Keratinocyte (primary cell): ENCODE data around the gene TMEM258. TPM values are rescaled to one million over a fixed set of nuclear protein-coding genes. Genes with fewer than 3 reads are reported as not detected.

ENCODE experiments used
- DNase-seq: peaks from one replicate; pipeline ENCODE4 v3.0.0-alpha.2; 2011; ENCODE audit warnings: low read depth, missing footprints, low spot score
- FAIRE-seq: peaks from 2 replicates; lab custom pipeline; 2011; peaks lifted over from hg19 to GRCh38; lab: Jason Lieb, UNC
- H2AFZ ChIP-seq: 2 replicates; pipeline ENCODE4 v1.6.0; 2012; ENCODE audit warnings: low read length, control low read depth, inconsistent platforms; ENCODE audit not compliant: control insufficient read depth
- H3K27ac ChIP-seq: 2 replicates; pipeline ENCODE4 v1.5.1; 2011; ENCODE audit warnings: low read length; ENCODE audit not compliant: control insufficient read depth, insufficient read depth
- H3K27me3 ChIP-seq: 3 replicates; pipeline ENCODE4 v1.6.0; 2011; ENCODE audit warnings: low read length; ENCODE audit not compliant: control insufficient read depth, insufficient read depth; ENCODE audit errors: extremely low read depth
- H3K36me3 ChIP-seq, 2 experiments: 2 replicates in 1 of 2; 3 replicates in 1 of 2; pipeline ENCODE4 v1.5.1; 2011; ENCODE audit warnings: low read length in 2 of 2, mild to moderate bottlenecking in 1 of 2; ENCODE audit not compliant: control insufficient read depth in 2 of 2, insufficient read depth in 2 of 2; ENCODE audit errors: extremely low read depth in 1 of 2
- H3K4me1 ChIP-seq: 3 replicates; pipeline ENCODE4 v1.5.1; 2011; ENCODE audit warnings: low read length; ENCODE audit not compliant: control insufficient read depth, insufficient read depth; ENCODE audit errors: extremely low read depth
- H3K4me2 ChIP-seq: 3 replicates; pipeline ENCODE4 v1.6.0; 2011; ENCODE audit warnings: low read depth, low read length; ENCODE audit not compliant: control insufficient read depth, insufficient read depth; ENCODE audit errors: extremely low read depth
- H3K4me3 ChIP-seq, 3 experiments: fragments of 200-600 bp in 1 of 3; sonication (generic) in 1 of 3; 2 replicates in 2 of 3; 3 replicates in 1 of 3; pipeline ENCODE4 v1.5.1; 2011 to 2016; ENCODE audit warnings: low read length in 3 of 3, mild to moderate bottlenecking in 3 of 3, control low read depth in 2 of 3, inconsistent platforms in 1 of 3, low read depth in 1 of 3, mixed read lengths in 1 of 3, mixed run types in 1 of 3, moderate library complexity in 1 of 3; ENCODE audit not compliant: control insufficient read depth in 2 of 3, insufficient read depth in 2 of 3; ENCODE audit errors: extremely low read depth in 1 of 3
- H3K79me2 ChIP-seq: 2 replicates; pipeline ENCODE4 v1.6.0; 2012; ENCODE audit warnings: low read length; ENCODE audit not compliant: control insufficient read depth, insufficient read depth
- H3K9ac ChIP-seq: 3 replicates; pipeline ENCODE4 v1.6.0; 2011; ENCODE audit warnings: low read length; ENCODE audit not compliant: control insufficient read depth, insufficient read depth; ENCODE audit errors: extremely low read depth
- H3K9me1 ChIP-seq: 3 replicates; pipeline ENCODE4 v1.6.0; 2011; ENCODE audit warnings: low read length; ENCODE audit not compliant: control insufficient read depth, insufficient read depth; ENCODE audit errors: extremely low read depth
- H3K9me3 ChIP-seq: 2 replicates; pipeline ENCODE4 v1.5.1; 2012; ENCODE audit warnings: low read depth, low read length; ENCODE audit not compliant: control insufficient read depth
- H4K20me1 ChIP-seq: 3 replicates; pipeline ENCODE4 v1.6.0; 2011; ENCODE audit warnings: low read length; ENCODE audit not compliant: control insufficient read depth, insufficient read depth; ENCODE audit errors: extremely low read depth
- EZH2 ChIP-seq: IDR thresholded peaks from one replicate; pipeline ENCODE4 v1.6.1; 2012; ENCODE audit warnings: inconsistent platforms, mild to moderate bottlenecking, low read length, moderate library complexity
- dilution Hi-C: fragments of 300-500 bp; cut with MboI; formaldehyde crosslinking; loops from one replicate; pipeline ENCODE4 v1.7.0; 2020; ENCODE audit warnings: low sequenced_read_pairs; ENCODE audit not compliant: extremely low pct_ligation_motif_present
- polyA plus RNA-seq, 5 experiments: library from polyadenylated mRNA; depleted of rRNA in 3 of 5; stranded (reverse) in 3 of 5; stranded (forward) in 1 of 5; unstranded in 1 of 5; fragments of >200 nt; gene quantifications; 1 replicate in 1 of 5; 2 replicates in 3 of 5; 3 replicates in 1 of 5; pipeline versions ENCODE4 v1.2.1 to v1.2.3, GENCODE V29; 2011 to 2012; ENCODE audit warnings: missing spikeins in 2 of 5, low read depth in 1 of 5, low replicate concordance in 1 of 5
- TF ChIP-seq, protein P1 (sequence below), 3 experiments: IDR thresholded peaks in 1 of 3; conservative IDR thresholded peaks in 1 of 3; optimal IDR thresholded peaks in 1 of 3; 2 replicates in 2 of 3; 3 replicates in 1 of 3; pipeline versions ENCODE3 to v1.5.1; 2011; ENCODE audit warnings: low read length in 3 of 3, mild to moderate bottlenecking in 3 of 3, moderate library complexity in 2 of 3, control low read depth in 1 of 3, inconsistent platforms in 1 of 3; ENCODE audit not compliant: insufficient read depth in 2 of 3; ENCODE audit errors: extremely low read depth in 1 of 3

Gene TMEM258
- polyA plus RNA-seq, 1 donor (not counting 4 experiments of a cell fraction or from before 2014, with no cell fraction given) = 249 TPM

DNA sequence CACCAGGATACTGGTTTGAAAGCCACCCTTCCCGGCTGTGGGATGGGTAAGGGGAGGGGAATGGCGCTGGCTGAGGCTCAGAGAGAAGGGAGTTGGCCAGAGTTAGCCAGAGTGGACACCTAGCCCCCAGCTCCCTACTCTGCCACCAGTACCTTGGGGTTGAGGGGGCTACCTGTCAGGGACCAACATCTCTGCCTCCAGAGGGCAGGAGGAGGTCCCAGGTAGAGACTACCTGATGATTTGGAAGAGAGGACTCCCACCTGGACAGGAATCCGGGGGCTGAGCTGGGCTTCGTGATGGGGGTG lies 36.3 kb downstream of the TMEM258 start:
- FAIRE-seq = no peak
- no peaks in the 10 kb centered on the region for H3K9me1 ChIP-seq
- no peak overlapping the region for H3K4me2 ChIP-seq
- H3K4me3 ChIP-seq = no peak overlapping the region
- H3K36me3 ChIP-seq = no peaks in the 10 kb centered on the region
- H3K27me3 ChIP-seq = peaks cover 22% of the 10 kb centered on the region
- no peak for DNase-seq
- H3K9ac ChIP-seq = no peak overlapping the region
- H3K79me2 ChIP-seq = no peaks in the 10 kb centered on the region
- peaks cover 2% of the 10 kb centered on the region for H3K4me1 ChIP-seq
- dilution Hi-C loops = no loop called here
- TF ChIP-seq, protein P1, sequence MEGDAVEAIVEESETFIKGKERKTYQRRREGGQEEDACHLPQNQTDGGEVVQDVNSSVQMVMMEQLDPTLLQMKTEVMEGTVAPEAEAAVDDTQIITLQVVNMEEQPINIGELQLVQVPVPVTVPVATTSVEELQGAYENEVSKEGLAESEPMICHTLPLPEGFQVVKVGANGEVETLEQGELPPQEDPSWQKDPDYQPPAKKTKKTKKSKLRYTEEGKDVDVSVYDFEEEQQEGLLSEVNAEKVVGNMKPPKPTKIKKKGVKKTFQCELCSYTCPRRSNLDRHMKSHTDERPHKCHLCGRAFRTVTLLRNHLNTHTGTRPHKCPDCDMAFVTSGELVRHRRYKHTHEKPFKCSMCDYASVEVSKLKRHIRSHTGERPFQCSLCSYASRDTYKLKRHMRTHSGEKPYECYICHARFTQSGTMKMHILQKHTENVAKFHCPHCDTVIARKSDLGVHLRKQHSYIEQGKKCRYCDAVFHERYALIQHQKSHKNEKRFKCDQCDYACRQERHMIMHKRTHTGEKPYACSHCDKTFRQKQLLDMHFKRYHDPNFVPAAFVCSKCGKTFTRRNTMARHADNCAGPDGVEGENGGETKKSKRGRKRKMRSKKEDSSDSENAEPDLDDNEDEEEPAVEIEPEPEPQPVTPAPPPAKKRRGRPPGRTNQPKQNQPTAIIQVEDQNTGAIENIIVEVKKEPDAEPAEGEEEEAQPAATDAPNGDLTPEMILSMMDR (optimal IDR thresholded peaks at IDR 0.05 in 1 of 3, IDR thresholded peaks at IDR 0.05 in 1 of 3, conservative IDR thresholded peaks at IDR 0.05 in 1 of 3; ENCODE audit: extremely low read depth in 1 of 3, insufficient read depth in 2 of 3, low read length in 3 of 3) = no peak
- no peak for TF ChIP-seq EZH2
- peaks cover 5% of the 10 kb centered on the region for H4K20me1 ChIP-seq
- no peak overlapping the region for H3K27ac ChIP-seq
- no peaks in the 10 kb centered on the region for H3K9me3 ChIP-seq
- H2AFZ ChIP-seq = no peak overlapping the region

- FAIRE-seq (no peak), DNase-seq (no peak)
- Histone ChIP-seq H3K9ac (no peak overlapping the region), H3K4me2 (no peak overlapping the region), H3K9me3 (no peaks in the 10 kb centered on the region), H2AFZ (no peak overlapping the region), H3K27me3 (peaks cover 22% of the 10 kb centered on the region), H4K20me1 (peaks cover 5% of the 10 kb centered on the region), H3K79me2 (no peaks in the 10 kb centered on the region), H3K27ac (no peak overlapping the region), H3K4me1 (peaks cover 2% of the 10 kb centered on the region), H3K4me3 (no peak overlapping the region), H3K9me1 (no peaks in the 10 kb centered on the region), H3K36me3 (no peaks in the 10 kb centered on the region)
- dilution Hi-C loops = no loop called here
- no peak for TF ChIP-seq EZH2
- TF ChIP-seq, protein P1 (optimal IDR thresholded peaks at IDR 0.05 in 1 of 3, IDR thresholded peaks at IDR 0.05 in 1 of 3, conservative IDR thresholded peaks at IDR 0.05 in 1 of 3; ENCODE audit: extremely low read depth in 1 of 3, insufficient read depth in 2 of 3, low read length in 3 of 3) = no peak
Measured at GRCh38 chr11:61754534-61755482, 37.6 kb downstream of the TMEM258 start.
